HUES64 (cell line): ENCODE measurements around the gene CD164L2.
A peak's percentile ranks its signal among the peaks of the same experiment; 100 is the strongest.
"Not testable (repeated sequence)": the region's sequence is repeated elsewhere in the genome, so short reads cannot be mapped to it uniquely, and the experiment has no call there.

Experiments
- H3K27ac ChIP-seq: 2 replicates; pipeline ENCODE4 v1.7.0; 2013; ENCODE audit warnings: low read depth, low read length, inconsistent platforms
- H3K27me3 ChIP-seq: 2 replicates; pipeline ENCODE4 v1.6.1; 2013; ENCODE audit warnings: mild to moderate bottlenecking, low read length; ENCODE audit not compliant: insufficient read depth
- H3K36me3 ChIP-seq: 2 replicates; pipeline ENCODE4 v1.6.1; 2013; ENCODE audit warnings: mild to moderate bottlenecking, low read length; ENCODE audit not compliant: insufficient read depth
- H3K4me1 ChIP-seq: 2 replicates; pipeline ENCODE4 v1.6.1; 2013; ENCODE audit warnings: mild to moderate bottlenecking, low read length, moderate library complexity; ENCODE audit not compliant: insufficient read depth
- H3K4me3 ChIP-seq: 2 replicates; pipeline ENCODE4 v1.5.1; 2013; ENCODE audit warnings: mild to moderate bottlenecking, low read length, moderate library complexity
- H3K9ac ChIP-seq: 2 replicates; pipeline ENCODE4 v1.6.1; 2013; ENCODE audit warnings: mild to moderate bottlenecking, low read depth, low read length
- H3K9me3 ChIP-seq: 2 replicates; pipeline ENCODE4 v1.6.1; 2013; ENCODE audit warnings: low read depth, low read length; ENCODE audit not compliant: insufficient read depth
- WGBS: fragments of 150-250, 120-280 bp; methylation state at CpG from one replicate; pipeline ENCODE4 v1.1.7; 2013; ENCODE audit warnings: missing lambda C conversion rate; 5-methylcytosine and 5-hydroxymethylcytosine counted together

The CD164L2 gene

GRCh38 chr1:27417713-27418112 is 34.6 kb upstream of the CD164L2 start:
- H3K27ac ChIP-seq, result peak overlapping the region; percentile 85
- no peak overlapping the region for H3K9ac ChIP-seq
- H3K36me3 ChIP-seq, result peaks cover 58% of the 10 kb centered on the region
- no peaks in the 10 kb centered on the region for H3K27me3 ChIP-seq
- H3K4me3 ChIP-seq, result no peak overlapping the region
- 75% methylated on average over 3 of the region's 3 CpGs for WGBS
- no peaks in the 10 kb centered on the region for H3K9me3 ChIP-seq
- H3K4me1 ChIP-seq, result peaks cover 24% of the 10 kb centered on the region

- no peak overlapping the region for H3K9ac ChIP-seq
- H3K27me3 ChIP-seq, result no peaks in the 10 kb centered on the region
- no peak overlapping the region for H3K4me3 ChIP-seq
- H3K4me1 ChIP-seq, result peaks cover 24% of the 10 kb centered on the region
- H3K9me3 ChIP-seq, result no peaks in the 10 kb centered on the region
- 97% methylated on average over 3 of the region's 3 CpGs for WGBS
- H3K27ac ChIP-seq, result no peak overlapping the region
- H3K36me3 ChIP-seq, result peaks cover 69% of the 10 kb centered on the region
Measured at GRCh38 chr1:27416387-27417111, 33.4 kb upstream of the CD164L2 start.

GRCh38 chr1:27414091-27414490 is 31.0 kb upstream of the CD164L2 start:
- H3K9ac ChIP-seq, result no peak overlapping the region

GRCh38 chr1:27413004-27413403 is 29.9 kb upstream of the CD164L2 start:
- 96% methylated on average over 4 of the region's 4 CpGs for WGBS
- Histone ChIP-seq H3K36me3 (peaks cover 94% of the 10 kb centered on the region), H3K27ac (no peak overlapping the region)

More at GRCh38 chr1:27414091-27414490, 31.0 kb upstream of the CD164L2 start:
- peaks cover 13% of the 10 kb centered on the region for H3K4me1 ChIP-seq
- no peak overlapping the region for H3K4me3 ChIP-seq
- H3K36me3 ChIP-seq, result peaks cover 89% of the 10 kb centered on the region
- H3K27me3 ChIP-seq, result no peaks in the 10 kb centered on the region
- no peak overlapping the region for H3K27ac ChIP-seq
- H3K9me3 ChIP-seq, result no peaks in the 10 kb centered on the region
- 96% methylated on average over 1 of the region's 1 CpG for WGBS

GRCh38 chr1:27412502-27412901 is 29.4 kb upstream of the CD164L2 start:
- H3K4me3 ChIP-seq, result no peak overlapping the region
- no peaks in the 10 kb centered on the region for H3K27me3 ChIP-seq
- no peaks in the 10 kb centered on the region for H3K4me1 ChIP-seq
- no peaks in the 10 kb centered on the region for H3K9me3 ChIP-seq
- no peak overlapping the region for H3K9ac ChIP-seq
- no peak overlapping the region for H3K27ac ChIP-seq
- H3K36me3 ChIP-seq, result peaks cover 94% of the 10 kb centered on the region
- WGBS, result 96% methylated on average over 4 of the region's 4 CpGs

More at GRCh38 chr1:27413004-27413403, 29.9 kb upstream of the CD164L2 start:
- Histone ChIP-seq H3K4me1 (peaks cover 2% of the 10 kb centered on the region; the same call in 1 of the 2 replicates), H3K9ac (no peak overlapping the region), H3K9me3 (no peaks in the 10 kb centered on the region), H3K27me3 (no peaks in the 10 kb centered on the region), H3K4me3 (no peak overlapping the region)

GRCh38 chr1:27410709-27411108 is 27.6 kb upstream of the CD164L2 start:
- H3K4me3 ChIP-seq, result no peak overlapping the region
- no peaks in the 10 kb centered on the region for H3K27me3 ChIP-seq
- no peak overlapping the region for H3K9ac ChIP-seq
- no peak overlapping the region for H3K27ac ChIP-seq
- H3K4me1 ChIP-seq, result peaks cover 5% of the 10 kb centered on the region; the same call in 1 of the 2 replicates
- peaks cover 83% of the 10 kb centered on the region for H3K36me3 ChIP-seq
- 93% methylated on average over 2 of the region's 2 CpGs for WGBS
- no peaks in the 10 kb centered on the region for H3K9me3 ChIP-seq

DNA sequence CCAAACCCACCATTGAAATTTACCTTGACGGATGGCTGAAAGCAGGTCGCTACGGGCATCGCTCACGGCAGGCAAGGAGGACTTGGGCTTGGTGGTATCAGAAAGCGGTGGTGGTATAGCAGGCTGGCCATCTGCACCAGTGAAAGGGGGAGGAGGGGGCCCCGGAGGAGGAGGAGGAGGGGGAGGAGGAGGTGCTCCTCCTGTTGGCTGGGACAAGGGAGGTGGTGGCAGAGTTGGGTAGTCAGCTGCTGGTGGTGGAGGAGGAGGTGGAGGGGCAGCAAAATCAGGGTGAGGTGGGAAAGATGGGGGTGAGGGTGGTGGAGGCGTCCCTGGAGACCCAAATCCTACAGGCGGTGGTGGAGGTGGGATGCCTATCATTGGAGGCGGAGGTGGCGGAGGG is 26.5 kb upstream of the CD164L2 start:
- no peaks in the 10 kb centered on the region for H3K9me3 ChIP-seq
- H3K36me3 ChIP-seq, result peaks cover 72% of the 10 kb centered on the region
- H3K9ac ChIP-seq, result no peak overlapping the region
- WGBS, result 95% methylated on average over 11 of the region's 11 CpGs
- peaks cover 15% of the 10 kb centered on the region for H3K4me1 ChIP-seq
- no peak overlapping the region for H3K4me3 ChIP-seq
- no peak overlapping the region for H3K27ac ChIP-seq
- H3K27me3 ChIP-seq, result no peaks in the 10 kb centered on the region

DNA sequence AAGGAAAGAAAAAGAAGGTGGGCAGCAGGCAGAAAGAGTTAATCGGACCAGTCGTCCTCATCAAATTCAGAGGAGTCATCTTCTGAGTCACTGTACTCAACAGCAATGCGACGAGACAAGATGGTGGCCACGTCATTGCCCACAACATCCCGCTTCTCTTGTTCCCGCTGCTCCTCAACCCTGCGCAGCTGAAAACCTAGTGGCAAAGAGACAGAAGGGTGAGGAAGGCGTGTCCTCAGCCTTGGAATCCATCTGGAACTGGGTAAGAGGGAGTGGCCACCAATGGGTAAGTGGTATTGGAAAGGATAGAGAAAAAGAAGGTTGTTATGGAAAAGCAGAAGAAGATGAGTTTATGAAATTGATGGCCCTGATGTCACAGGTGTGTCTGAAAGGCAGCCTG is 25.0 kb upstream of the CD164L2 start:
- Histone ChIP-seq H3K9me3 (no peaks in the 10 kb centered on the region), H3K36me3 (peaks cover 57% of the 10 kb centered on the region), H3K27me3 (no peaks in the 10 kb centered on the region), H3K4me3 (no peak overlapping the region), H3K27ac (no peak overlapping the region), H3K9ac (no peak overlapping the region), H3K4me1 (peaks cover 29% of the 10 kb centered on the region)
- WGBS, result 97% methylated on average over 9 of the region's 9 CpGs

- Histone ChIP-seq H3K36me3 (peaks cover 44% of the 10 kb centered on the region), H3K4me1 (peaks cover 36% of the 10 kb centered on the region)
- not testable (repeated sequence) for H3K4me3 ChIP-seq, H3K27me3 ChIP-seq, H3K9me3 ChIP-seq, H3K27ac ChIP-seq, H3K9ac ChIP-seq
- WGBS, result 93% methylated on average over 2 of the region's 2 CpGs
Measured at GRCh38 chr1:27406791-27407190, 23.7 kb upstream of the CD164L2 start.

DNA sequence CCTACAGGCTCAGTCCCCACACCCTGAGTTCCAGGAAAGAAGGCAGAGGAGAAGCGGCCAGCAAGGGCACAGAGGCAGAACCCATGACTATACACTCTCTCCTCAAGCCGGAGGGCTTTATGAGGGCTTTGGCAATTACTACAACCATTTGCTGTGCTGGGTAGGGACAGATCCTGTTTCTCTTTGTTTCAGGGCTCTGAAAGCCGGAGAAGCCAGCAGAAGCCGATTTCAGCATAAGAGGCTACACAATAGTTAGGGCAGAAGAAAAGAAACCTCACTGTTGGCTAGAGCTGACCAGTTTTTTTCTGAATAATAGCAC is 23.2 kb upstream of the CD164L2 start:
- no peak overlapping the region for H3K4me3 ChIP-seq
- H3K9me3 ChIP-seq, result no peaks in the 10 kb centered on the region
- H3K36me3 ChIP-seq, result peaks cover 42% of the 10 kb centered on the region
- H3K4me1 ChIP-seq, result peaks cover 36% of the 10 kb centered on the region
- 64% methylated on average over 4 of the region's 4 CpGs for WGBS
- peak overlapping the region; percentile 56 for H3K27ac ChIP-seq
- H3K27me3 ChIP-seq, result no peaks in the 10 kb centered on the region
- H3K9ac ChIP-seq, result 0 out of 2 replicates have a peak overlapping the region, but pooled peaks have one; percentile 13

GRCh38 chr1:27405598-27406361 is 22.6 kb upstream of the CD164L2 start:
- peaks cover 36% of the 10 kb centered on the region for H3K36me3 ChIP-seq
- H3K9me3 ChIP-seq, H3K27me3 ChIP-seq, H3K4me3 ChIP-seq: not testable (repeated sequence)
- 34% methylated on average over 16 of the region's 18 CpGs for WGBS
- H3K27ac ChIP-seq, result peak overlapping the region; percentile 69
- peaks cover 36% of the 10 kb centered on the region for H3K4me1 ChIP-seq
- H3K9ac ChIP-seq, result 0 out of 2 replicates have a peak overlapping the region, but pooled peaks have one; percentile 13
